NCI-H1417 treated with DMSO at 0.1 percent for 48 hours (cell line): ENCODE measurements around the gene CFAP54.
"Not testable (repeated sequence)": the region's sequence is repeated elsewhere in the genome, so short reads cannot be mapped to it uniquely, and the experiment has no call there.

Source experiments
- DNase-seq: peaks from one replicate; lab custom pipeline; 2025; lab: John Stamatoyannopoulos, UW

Gene CFAP54

GRCh38 chr12:96489392-96490056, at the start of gene CFAP54:
TSS of gene CFAP54 (plus strand) at chr12:96489577. CDS start at chr12:96489610, 33 bp downstream.
- peak; percentile 89 for DNase-seq

GRCh38 chr12:96441816-96442215, 47.6 kb upstream of the CFAP54 start:
- DNase-seq = no peak

GRCh38 chr12:96442906-96443305, 46.5 kb upstream of the CFAP54 start:
- DNase-seq = no peak

GRCh38 chr12:96444399-96444798, 45.0 kb upstream of the CFAP54 start:
- DNase-seq = no peak

- DNase-seq = no peak
Measured at GRCh38 chr12:96445691-96446583, 43.4 kb upstream of the CFAP54 start.

- no peak for DNase-seq
Measured at GRCh38 chr12:96447256-96447655, 42.1 kb upstream of the CFAP54 start.

GRCh38 chr12:96448300-96448699, 41.1 kb upstream of the CFAP54 start:
- no peak for DNase-seq

GRCh38 chr12:96452261-96452922, 37.0 kb upstream of the CFAP54 start:
- DNase-seq = no peak

- DNase-seq = no peak
Measured at GRCh38 chr12:96454396-96454795, 35.0 kb upstream of the CFAP54 start.

- no peak for DNase-seq
Measured at GRCh38 chr12:96456265-96456974, 33.0 kb upstream of the CFAP54 start.

- DNase-seq = no peak
Measured at GRCh38 chr12:96457191-96457930, 32.0 kb upstream of the CFAP54 start.

- DNase-seq = not testable (repeated sequence)
Measured at GRCh38 chr12:96459281-96459680, 30.1 kb upstream of the CFAP54 start.

- no peak for DNase-seq
Measured at GRCh38 chr12:96462571-96463280, 26.7 kb upstream of the CFAP54 start.

- no peak for DNase-seq
Measured at GRCh38 chr12:96465896-96466295, 23.5 kb upstream of the CFAP54 start.

- DNase-seq = no peak
Measured at GRCh38 chr12:96466939-96467751, 22.2 kb upstream of the CFAP54 start.

- DNase-seq = no peak
Measured at GRCh38 chr12:96471368-96472050, 17.9 kb upstream of the CFAP54 start.

GRCh38 chr12:96472384-96472783, 17.0 kb upstream of the CFAP54 start:
- DNase-seq = no peak

- DNase-seq = no peak
Measured at GRCh38 chr12:96473394-96474093, 15.8 kb upstream of the CFAP54 start.

GRCh38 chr12:96474206-96474605, 15.2 kb upstream of the CFAP54 start:
- DNase-seq = no peak
